GM12878 (cell line): Measurements from ENCODE around the gene BPIFB3. TPM values are rescaled to one million over a fixed set of nuclear protein-coding genes. Genes with fewer than 3 reads are reported as not detected.

ENCODE experiments used
- ATAC-seq: fragments of 200-7000 bp; cut with Tn5 transposase; 3 replicates; pipeline ENCODE4 v1.9.1; 2020; ENCODE audit warnings: mild to moderate bottlenecking, moderate library complexity
- BruUV-seq: library from RNA; stranded (reverse); fragments of 400-500 nt; replicated peaks from 2 replicates; lab custom pipeline; 2021; lab: Mats Ljungman, UMichigan
- CTCF ChIA-PET: fragments of 300-600 bp; sonication (Branson Sonifier 250); formaldehyde crosslinking; extraction: SDS; loops from one replicate; lab custom pipeline; 2021; ENCODE audit warnings: inconsistent platforms; lab: Yijun Ruan, JAX
- POLR2A ChIA-PET: fragments of 350-600 bp; formaldehyde crosslinking; extraction: SDS; loops from one replicate; lab custom pipeline; 2021; ENCODE audit warnings: inconsistent platforms; lab: Charles Lee
- RAD21 ChIA-PET: fragments of 300-600 bp; sonication (Branson Sonifier 250); formaldehyde crosslinking; loops from one replicate; lab custom pipeline; 2023; ENCODE audit warnings: antibody characterized with exemption; ENCODE audit not compliant: unreplicated experiment; lab: Charles Lee
- SMC1A ChIA-PET: fragments of 300-600 bp; sonication (Branson Sonifier 250); formaldehyde crosslinking; loops from one replicate; lab custom pipeline; 2023; ENCODE audit not compliant: unreplicated experiment, uncharacterized antibody; lab: Charles Lee
- DNase-seq: peaks from one replicate; pipeline ENCODE4 v3.0.0-alpha.2; 2011; ENCODE audit warnings: low read depth, low spot score
- FAIRE-seq: peaks from 3 replicates; lab custom pipeline; 2011; peaks lifted over from hg19 to GRCh38; lab: Jason Lieb, UNC
- H2AFZ ChIP-seq: 2 replicates; pipeline ENCODE4 v1.6.0; 2011; ENCODE audit warnings: low read depth, low read length, control low read depth; ENCODE audit not compliant: control insufficient read depth
- H3K27ac ChIP-seq: 2 replicates; pipeline ENCODE4 v1.5.1; 2011; ENCODE audit warnings: control low read depth; ENCODE audit not compliant: control insufficient read depth, insufficient read depth
- H3K27me3 ChIP-seq, 2 experiments: replicated peaks in 1 of 2; 2 replicates each; pipeline versions ENCODE4 v1.6.0 to v1.6.1; 2011; ENCODE audit warnings: low read length in 1 of 2; ENCODE audit not compliant: control insufficient read depth in 2 of 2, insufficient read depth in 2 of 2
- H3K36me3 ChIP-seq, 2 experiments: 2 replicates each; pipeline ENCODE4 v1.5.1; 2011; ENCODE audit warnings: low read length in 1 of 2; ENCODE audit not compliant: control insufficient read depth in 2 of 2, insufficient read depth in 2 of 2
- H3K4me1 ChIP-seq: 2 replicates; pipeline ENCODE4 v1.6.1; 2011; ENCODE audit warnings: mild to moderate bottlenecking, low read length, moderate library complexity, mixed read lengths; ENCODE audit not compliant: control insufficient read depth, insufficient read depth
- H3K4me2 ChIP-seq: 2 replicates; pipeline ENCODE4 v1.6.0; 2011; ENCODE audit warnings: control low read depth; ENCODE audit not compliant: control insufficient read depth, insufficient read depth
- H3K4me3 ChIP-seq: fragments of 200-600 bp; sonication (generic); 2 replicates; pipeline ENCODE4 v1.5.1; 2016
- H3K79me2 ChIP-seq: 2 replicates; pipeline ENCODE4 v1.6.0; 2011; ENCODE audit warnings: low read length; ENCODE audit not compliant: control insufficient read depth, insufficient read depth
- H3K9ac ChIP-seq: 2 replicates; pipeline ENCODE4 v1.8.0; 2011; ENCODE audit warnings: low read length, control low read depth, mixed read lengths; ENCODE audit not compliant: control insufficient read depth, insufficient read depth
- H3K9me3 ChIP-seq: replicated peaks from 3 replicates; pipeline ENCODE4 v1.5.1; 2011; ENCODE audit warnings: mild to moderate bottlenecking, low read length; ENCODE audit not compliant: control insufficient read depth, insufficient read depth
- H4K20me1 ChIP-seq: 2 replicates; pipeline ENCODE4 v1.6.0; 2011; ENCODE audit not compliant: control insufficient read depth, insufficient read depth
- BCL11A ChIP-seq: IDR thresholded peaks from 2 replicates; pipeline ENCODE4 v1.6.1; 2011; ENCODE audit warnings: low read depth, low read length
- EGR1 ChIP-seq, 2 experiments: IDR thresholded peaks; 1 replicate in 1 of 2; 2 replicates in 1 of 2; pipeline ENCODE4 v1.6.1; 2011 to 2012; ENCODE audit warnings: low read depth in 2 of 2, low read length in 2 of 2, borderline replicate concordance in 1 of 2, mild to moderate bottlenecking in 1 of 2, moderate library complexity in 1 of 2
- ESRRA ChIP-seq: IDR thresholded peaks from 2 replicates; pipeline ENCODE4 v1.6.1; 2012; ENCODE audit warnings: mild to moderate bottlenecking, low read length, improper control_type of control experiment
- GATAD2B ChIP-seq: fragments of 450-650 bp; conservative IDR thresholded peaks from 2 replicates; pipeline ENCODE4 v1.6.1; 2017; ENCODE audit warnings: low read depth, mild to moderate bottlenecking, moderate library complexity
- IKZF1 ChIP-seq: fragments of 450-650 bp; conservative IDR thresholded peaks from 2 replicates; pipeline ENCODE4 v1.6.1; 2017; ENCODE audit warnings: antibody characterized with exemption, mild to moderate bottlenecking
- LARP7 ChIP-seq: fragments of 450-650 bp; IDR thresholded peaks from 2 replicates; pipeline ENCODE4 v1.6.1; 2017; ENCODE audit warnings: mild to moderate bottlenecking
- PKNOX1 ChIP-seq: fragments of 450-650 bp; IDR thresholded peaks from 2 replicates; pipeline ENCODE4 v1.6.1; 2016; ENCODE audit warnings: mild to moderate bottlenecking
- RELA ChIP-seq: fragments of 450-650 bp; IDR thresholded peaks from 2 replicates; pipeline ENCODE4 v1.8.0; 2014; ENCODE audit warnings: borderline replicate concordance; ENCODE audit not compliant: partially characterized antibody
- SREBF1 ChIP-seq: IDR thresholded peaks from 2 replicates; pipeline ENCODE4 v1.6.1; 2012; ENCODE audit warnings: mild to moderate bottlenecking, low read length
- YY1 ChIP-seq: IDR thresholded peaks from 2 replicates; pipeline ENCODE4 v1.6.1; 2011; ENCODE audit warnings: low read depth, mild to moderate bottlenecking, low read length
- ZNF24 ChIP-seq: fragments of 450-650 bp; IDR thresholded peaks from 2 replicates; pipeline ENCODE4 v1.6.1; 2017; ENCODE audit warnings: antibody characterized with exemption, mild to moderate bottlenecking
- WGBS: methylation state at CpG from one replicate; pipeline ENCODE4 v1.1.6; 2016; ENCODE audit warnings: low lambda C conversion rate; ENCODE audit not compliant: insufficient replicate concordance, insufficient coverage; ENCODE audit errors: missing lambda C conversion rate; 5-methylcytosine and 5-hydroxymethylcytosine counted together
- in situ Hi-C: fragments of 300-500 bp; cut with MboI; formaldehyde crosslinking; loops from 9 replicates; pipeline ENCODE4 v1.14.3; 2018; ENCODE audit warnings: mixed read lengths
- intact Hi-C: fragments of 100-400 bp; cut with micrococcal nuclease; formaldehyde crosslinking; loops from one replicate; pipeline ENCODE4 v1.14.2; 2022; ENCODE audit not compliant: unreplicated experiment
- polyA plus RNA-seq, 11 experiments: library from polyadenylated mRNA; depleted of rRNA in 4 of 11; unstranded in 6 of 11; stranded (reverse) in 5 of 11; fragments of >200 nt; fragmentation: Nextera tagmentation in 4 of 11; fragmentation: Illumina TruSeq in 1 of 11; extraction: Ambion mirVana in 4 of 11; extraction: Trizol in 1 of 11; gene quantifications; 1 replicate in 1 of 11; 2 replicates in 10 of 11; pipeline versions ENCODE4 v1.2.1 to v1.2.3, GENCODE V29; 2011 to 2016; ENCODE audit warnings: inconsistent platforms in 2 of 11, missing spikeins in 2 of 11, low read depth in 1 of 11
- total RNA-seq, 4 experiments: library from RNA; depleted of rRNA in 3 of 4; stranded (reverse); fragments of >200 nt in 3 of 4; fragmentation: Illumina TruSeq in 1 of 4; extraction: Trizol in 1 of 4; gene quantifications; 2 replicates each; pipeline versions ENCODE4 v1.2.1 to v1.2.3, GENCODE V29; 2013 to 2021

Gene BPIFB3
- total and polyA plus RNA-seq, 10 of the 15 experiments (the other 5 are each of a cell fraction or from before 2014, with no cell fraction given) = not detected

GRCh38 chr20:33099843-33100538 lies 46.3 kb downstream of the BPIFB3 start:
- ChIA-PET CTCF (interaction anchor here (0.7 kb wide), 1 partner anchor 205 kb away, joined by 3 read pairs; no protein-coding TSS in a partner anchor), RAD21 (no interaction called here), SMC1A (no interaction called here), POLR2A (no interaction called here)
- in situ Hi-C loops (loop anchor here (5.0 kb wide), 1 partner anchor 198 kb away; no protein-coding TSS in a partner anchor), intact Hi-C loops (no loop called here)
- TF ChIP-seq PKNOX1 (peak; percentile 62), GATAD2B (no peak)
- H4K20me1 ChIP-seq = no peaks in the 10 kb centered on the region
- no peaks in the 10 kb centered on the region for H3K27me3 ChIP-seq
- H3K4me2 ChIP-seq = no peak overlapping the region
- no peaks in the 10 kb centered on the region for H3K4me1 ChIP-seq
- H3K4me3 ChIP-seq = no peak overlapping the region
- no peaks in the 10 kb centered on the region for H3K79me2 ChIP-seq
- FAIRE-seq (no peak), DNase-seq (no peak), ATAC-seq (no peak)
- H2AFZ ChIP-seq = no peak overlapping the region
- no peak overlapping the region for H3K27ac ChIP-seq
- no peak overlapping the region for H3K9ac ChIP-seq
- WGBS = 16% methylated on average over 10 of the region's 10 CpGs
- BruUV-seq = no TSS peak
- H3K36me3 ChIP-seq = no peaks in the 10 kb centered on the region
- H3K9me3 ChIP-seq = no peaks in the 10 kb centered on the region

- ChIA-PET CTCF (no interaction called here), POLR2A (no interaction called here), RAD21 (no interaction called here), SMC1A (no interaction called here)
- in situ Hi-C loops = no loop called here
- Histone ChIP-seq H3K4me3 (no peak overlapping the region), H4K20me1 (no peaks in the 10 kb centered on the region), H3K27ac (no peak overlapping the region), H3K36me3 (no peaks in the 10 kb centered on the region), H3K4me2 (no peak overlapping the region), H3K9me3 (no peaks in the 10 kb centered on the region), H3K27me3 (no peaks in the 10 kb centered on the region), H3K4me1 (no peaks in the 10 kb centered on the region), H2AFZ (no peak overlapping the region), H3K79me2 (no peaks in the 10 kb centered on the region), H3K9ac (no peak overlapping the region)
- intact Hi-C loops = no loop called here
- DNase-seq (no peak), FAIRE-seq (no peak), ATAC-seq (no peak)
- TF ChIP-seq RELA (no peak), BCL11A (no peak), SREBF1 (no peak), ESRRA (no peak), YY1 (no peak), IKZF1 (no peak), LARP7 (no peak), ZNF24 (no peak), EGR1 (IDR thresholded peaks at IDR 0.05; ENCODE audit: borderline replicate concordance in 1 of 2, low read depth in 2 of 2, low read length in 2 of 2) (no peak)
- BruUV-seq = no TSS peak
- 61% methylated on average over 3 of the region's 3 CpGs for WGBS
These were observed 49.9 kb downstream of the BPIFB3 start for GRCh38 chr20:33103556-33103955.
